GM21825 (cell line): Measurements from ENCODE around the gene CSGALNACT2.
A peak's percentile ranks its signal among the peaks of the same experiment; 100 is the strongest.
"Not testable (repeated sequence)": the region's sequence is repeated elsewhere in the genome, so short reads cannot be mapped to it uniquely, and the experiment has no call there.

ENCODE experiments used
- ATAC-seq: cut with Tn5 transposase; IDR thresholded peaks from one replicate; pipeline ENCODE4 v1.9.1; 2021; ENCODE audit warnings: mild to moderate bottlenecking, moderate library complexity; ENCODE audit not compliant: unreplicated experiment

The CSGALNACT2 gene, protein sequence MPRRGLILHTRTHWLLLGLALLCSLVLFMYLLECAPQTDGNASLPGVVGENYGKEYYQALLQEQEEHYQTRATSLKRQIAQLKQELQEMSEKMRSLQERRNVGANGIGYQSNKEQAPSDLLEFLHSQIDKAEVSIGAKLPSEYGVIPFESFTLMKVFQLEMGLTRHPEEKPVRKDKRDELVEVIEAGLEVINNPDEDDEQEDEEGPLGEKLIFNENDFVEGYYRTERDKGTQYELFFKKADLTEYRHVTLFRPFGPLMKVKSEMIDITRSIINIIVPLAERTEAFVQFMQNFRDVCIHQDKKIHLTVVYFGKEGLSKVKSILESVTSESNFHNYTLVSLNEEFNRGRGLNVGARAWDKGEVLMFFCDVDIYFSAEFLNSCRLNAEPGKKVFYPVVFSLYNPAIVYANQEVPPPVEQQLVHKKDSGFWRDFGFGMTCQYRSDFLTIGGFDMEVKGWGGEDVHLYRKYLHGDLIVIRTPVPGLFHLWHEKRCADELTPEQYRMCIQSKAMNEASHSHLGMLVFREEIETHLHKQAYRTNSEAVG

DNA sequence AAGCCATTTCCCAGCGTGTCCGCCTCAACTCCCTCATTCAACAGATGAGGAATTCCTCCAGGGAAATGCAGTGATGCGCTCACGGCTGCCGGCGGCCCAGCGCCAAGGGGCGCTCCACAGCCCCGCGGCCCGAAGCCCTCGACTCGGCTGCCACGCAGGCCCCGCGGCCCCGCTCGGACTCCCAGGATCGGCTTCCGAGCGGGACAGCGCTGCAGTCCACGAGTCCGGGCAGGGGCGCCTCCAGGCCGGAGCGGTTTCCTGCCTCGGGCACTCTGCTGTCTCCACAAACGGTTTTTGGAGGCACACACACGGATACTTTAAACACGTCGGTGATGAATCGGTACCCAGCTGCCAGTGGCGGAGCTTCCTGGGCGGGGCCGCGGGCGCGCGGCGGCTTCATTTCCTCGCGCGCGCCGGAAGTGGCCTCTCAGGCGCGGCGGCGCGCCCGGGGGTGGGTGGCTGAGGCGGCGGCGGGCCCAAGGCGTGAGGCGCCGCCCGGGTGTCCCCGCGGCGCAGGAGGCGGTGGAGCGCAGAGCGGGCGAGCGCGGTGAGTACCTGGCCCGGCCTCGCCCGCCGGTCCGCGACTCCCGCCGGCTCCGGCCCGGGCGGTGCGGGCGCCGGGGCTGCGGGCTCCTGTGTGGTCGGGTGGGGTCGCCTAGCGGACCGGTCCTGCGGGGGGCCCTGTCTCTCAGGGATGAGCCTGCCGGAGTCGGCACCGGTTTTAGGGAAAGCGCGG lies at the start of gene CSGALNACT2:
TSS of gene CSGALNACT2 (plus strand) at position 425 of the 736 bp plus-strand sequence. CDS start 16,705 bp downstream, outside the sequence.
- ATAC-seq: peak; percentile 67

- ATAC-seq: no peak
Observed at GRCh38 chr10:43089519-43089918, 48.7 kb upstream of the CSGALNACT2 start.

DNA sequence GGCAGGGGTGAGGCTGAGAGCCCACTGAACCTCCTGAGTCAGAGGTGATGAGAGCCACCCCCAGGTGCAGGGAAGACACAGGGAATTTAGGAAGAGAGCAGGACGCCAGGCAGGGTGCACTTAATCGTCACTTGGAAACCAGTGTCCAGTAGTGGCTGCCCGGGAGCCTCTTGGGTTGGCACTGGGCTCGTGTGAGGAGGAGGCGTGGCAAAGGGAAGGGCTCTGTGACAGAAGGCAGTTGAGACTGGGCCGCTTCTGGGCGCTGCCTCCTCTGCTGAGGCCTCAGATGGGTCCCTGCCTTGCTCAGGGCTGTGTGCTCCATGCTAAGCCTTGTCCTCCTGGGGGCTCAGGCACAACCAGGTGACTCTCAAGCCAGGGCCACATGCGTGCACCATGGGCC lies 48.1 kb upstream of the CSGALNACT2 start:
- ATAC-seq: no peak

DNA sequence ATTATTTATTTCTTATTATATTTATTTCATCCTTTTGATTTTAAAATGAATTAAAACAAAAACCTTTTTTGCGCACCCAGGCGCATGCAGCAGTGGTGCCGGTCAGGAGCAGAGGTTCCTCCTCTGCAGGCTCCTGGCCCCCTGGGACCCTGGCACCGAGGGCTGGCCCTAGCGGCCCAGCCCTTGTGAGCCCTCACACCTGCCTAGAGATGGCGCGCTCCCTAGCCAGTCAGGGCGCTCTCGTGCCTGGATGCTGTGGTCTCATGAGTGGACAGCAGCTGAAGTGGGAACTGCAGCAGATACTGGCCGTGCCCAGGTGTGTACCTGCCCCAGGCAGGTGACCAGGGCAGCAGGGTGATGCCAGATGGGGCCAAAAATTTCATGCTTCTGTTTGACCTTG lies 47.6 kb upstream of the CSGALNACT2 start:
- ATAC-seq: no peak

DNA sequence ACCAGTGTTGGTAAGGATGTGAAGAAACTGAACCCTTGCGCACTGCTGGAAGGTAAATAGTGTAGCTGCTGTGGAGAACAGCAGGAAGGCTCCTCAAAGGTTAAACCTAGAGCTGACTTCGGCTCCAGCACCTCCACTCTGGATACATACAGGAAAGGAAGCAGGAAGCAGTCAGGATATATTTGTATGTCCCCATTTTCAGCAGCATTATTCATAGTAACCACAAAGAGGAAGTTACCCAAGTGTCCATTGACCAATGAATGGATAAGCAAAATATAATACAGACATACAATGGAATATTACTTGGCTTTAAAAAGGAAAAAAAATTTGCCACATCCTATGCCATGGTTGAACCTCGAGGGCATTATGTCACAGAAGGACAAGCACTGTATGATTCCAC lies 46.4 kb upstream of the CSGALNACT2 start:
- no peak for ATAC-seq

DNA sequence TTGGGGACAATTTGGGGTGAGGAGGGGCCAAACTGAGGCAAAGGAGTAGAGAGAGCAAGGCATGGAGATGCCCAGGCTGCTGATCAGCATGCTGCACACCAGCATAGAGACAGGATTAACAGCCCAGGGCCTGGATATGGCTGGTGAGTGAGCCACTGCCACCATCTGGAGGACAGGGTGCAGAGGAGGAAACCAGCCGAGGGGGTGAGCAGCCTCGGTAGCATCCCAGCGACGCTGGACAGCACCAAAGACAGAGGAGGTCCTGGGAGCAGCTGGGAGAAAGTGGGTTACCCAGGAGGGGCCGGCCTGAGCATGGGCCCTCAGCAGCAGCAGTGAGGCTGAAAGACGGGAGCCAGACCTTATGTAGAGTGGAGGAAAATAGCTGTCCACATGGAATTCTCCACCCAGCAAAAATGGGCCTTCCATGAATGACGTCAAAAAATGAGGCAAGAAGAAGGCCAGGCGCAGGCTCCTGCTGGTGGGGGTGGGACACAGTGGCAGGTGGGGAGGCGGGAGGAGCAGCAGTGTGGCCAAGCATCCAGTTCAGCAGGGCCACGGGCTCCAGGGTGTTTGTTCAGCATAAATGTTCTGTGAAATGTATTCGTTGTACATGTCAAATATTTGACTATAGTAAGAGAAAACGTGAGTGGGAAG lies 44.7 kb upstream of the CSGALNACT2 start:
- ATAC-seq: no peak

- ATAC-seq: no peak
Observed at GRCh38 chr10:43094085-43094484, 44.2 kb upstream of the CSGALNACT2 start.

- ATAC-seq: not testable (repeated sequence)
Observed at GRCh38 chr10:43099339-43099738, 38.9 kb upstream of the CSGALNACT2 start.

- no peak for ATAC-seq
Observed at GRCh38 chr10:43099928-43100327, 38.3 kb upstream of the CSGALNACT2 start.

DNA sequence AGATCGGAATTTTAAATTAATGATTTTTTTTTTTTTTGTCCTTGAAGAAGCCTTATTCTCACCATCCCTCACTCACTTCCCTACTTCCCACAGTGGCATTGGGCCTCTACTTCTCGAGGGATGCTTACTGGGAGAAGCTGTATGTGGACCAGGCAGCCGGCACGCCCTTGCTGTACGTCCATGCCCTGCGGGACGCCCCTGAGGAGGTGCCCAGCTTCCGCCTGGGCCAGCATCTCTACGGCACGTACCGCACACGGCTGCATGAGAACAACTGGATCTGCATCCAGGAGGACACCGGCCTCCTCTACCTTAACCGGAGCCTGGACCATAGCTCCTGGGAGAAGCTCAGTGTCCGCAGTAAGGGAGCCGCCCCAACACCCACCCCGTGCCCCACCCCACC lies 37.9 kb upstream of the CSGALNACT2 start:
- ATAC-seq: no peak

- no peak for ATAC-seq
Observed at GRCh38 chr10:43102063-43102828, 36.0 kb upstream of the CSGALNACT2 start.

DNA sequence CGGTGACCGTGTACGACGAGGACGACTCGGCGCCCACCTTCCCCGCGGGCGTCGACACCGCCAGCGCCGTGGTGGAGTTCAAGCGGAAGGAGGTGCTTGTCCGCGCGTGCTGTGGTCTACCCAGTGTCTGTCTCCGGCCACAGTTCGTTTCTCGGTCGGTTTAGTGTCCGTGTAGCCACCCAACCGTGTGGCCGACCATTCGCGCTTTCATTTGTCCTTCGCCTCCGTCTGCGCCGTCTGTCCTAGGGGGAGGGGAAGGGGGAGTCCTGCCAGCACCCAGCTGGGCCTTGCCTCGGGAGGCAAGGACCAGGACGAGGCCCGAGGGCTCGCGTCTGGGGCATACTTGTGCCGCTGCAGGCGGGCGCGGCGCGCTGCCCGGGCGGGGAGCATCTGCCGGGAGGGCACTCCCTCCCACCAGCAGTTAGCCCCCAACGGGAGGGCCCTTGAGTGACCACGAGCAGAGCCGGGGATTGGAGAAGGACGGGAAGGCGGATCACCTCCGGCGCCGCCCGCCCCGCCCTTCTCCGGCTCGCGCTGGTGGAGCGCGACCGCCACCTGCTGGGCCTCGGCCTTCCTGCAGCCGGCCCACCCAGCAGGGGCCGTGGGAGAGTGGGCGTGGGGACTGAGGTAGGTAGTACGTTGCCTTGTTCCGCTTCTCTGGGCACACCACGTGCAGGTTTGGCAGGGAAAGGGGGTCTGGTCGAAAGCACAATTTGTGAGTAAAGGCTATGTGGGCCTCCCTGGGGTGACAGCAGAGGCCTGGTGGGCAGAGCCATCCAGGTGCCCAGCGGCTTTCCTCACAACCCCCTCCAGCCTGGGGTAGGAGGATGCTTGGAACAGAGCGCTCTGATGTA lies 32.9 kb upstream of the CSGALNACT2 start:
- peak; percentile 78 for ATAC-seq

GRCh38 chr10:43105956-43106229 lies 32.4 kb upstream of the CSGALNACT2 start:
- ATAC-seq: no peak

- no peak for ATAC-seq
Observed at GRCh38 chr10:43106256-43107091, 31.8 kb upstream of the CSGALNACT2 start.

- ATAC-seq: no peak
Observed at GRCh38 chr10:43108951-43109350, 29.3 kb upstream of the CSGALNACT2 start.

DNA sequence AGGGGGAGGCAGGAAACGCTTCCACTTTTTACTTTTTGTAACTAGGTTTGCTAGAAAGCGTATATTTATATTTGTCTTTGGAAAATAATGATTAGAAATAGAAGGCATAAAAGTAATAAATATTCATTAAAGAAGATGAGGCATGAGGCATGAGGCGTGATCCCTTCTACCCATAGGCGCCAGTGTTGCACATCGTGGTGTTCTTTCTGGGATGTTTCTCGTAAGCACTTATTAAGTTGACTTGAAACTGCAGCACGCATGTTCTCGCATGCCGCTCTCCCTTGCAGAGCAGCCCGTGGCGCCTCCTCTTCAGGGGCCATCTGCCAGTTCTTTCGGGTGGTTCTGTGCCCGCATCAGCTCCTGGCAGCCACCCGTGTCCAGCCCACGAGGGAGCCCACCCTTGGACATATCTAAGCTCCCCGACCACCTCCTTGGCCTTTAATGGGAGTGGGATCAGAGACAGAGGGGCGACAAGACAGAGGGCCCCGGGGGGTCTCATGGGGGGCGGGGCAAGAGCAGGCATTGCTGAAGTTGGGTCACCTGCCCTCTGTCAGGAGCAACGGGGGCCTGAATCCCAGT lies 28.5 kb upstream of the CSGALNACT2 start:
- no peak for ATAC-seq

DNA sequence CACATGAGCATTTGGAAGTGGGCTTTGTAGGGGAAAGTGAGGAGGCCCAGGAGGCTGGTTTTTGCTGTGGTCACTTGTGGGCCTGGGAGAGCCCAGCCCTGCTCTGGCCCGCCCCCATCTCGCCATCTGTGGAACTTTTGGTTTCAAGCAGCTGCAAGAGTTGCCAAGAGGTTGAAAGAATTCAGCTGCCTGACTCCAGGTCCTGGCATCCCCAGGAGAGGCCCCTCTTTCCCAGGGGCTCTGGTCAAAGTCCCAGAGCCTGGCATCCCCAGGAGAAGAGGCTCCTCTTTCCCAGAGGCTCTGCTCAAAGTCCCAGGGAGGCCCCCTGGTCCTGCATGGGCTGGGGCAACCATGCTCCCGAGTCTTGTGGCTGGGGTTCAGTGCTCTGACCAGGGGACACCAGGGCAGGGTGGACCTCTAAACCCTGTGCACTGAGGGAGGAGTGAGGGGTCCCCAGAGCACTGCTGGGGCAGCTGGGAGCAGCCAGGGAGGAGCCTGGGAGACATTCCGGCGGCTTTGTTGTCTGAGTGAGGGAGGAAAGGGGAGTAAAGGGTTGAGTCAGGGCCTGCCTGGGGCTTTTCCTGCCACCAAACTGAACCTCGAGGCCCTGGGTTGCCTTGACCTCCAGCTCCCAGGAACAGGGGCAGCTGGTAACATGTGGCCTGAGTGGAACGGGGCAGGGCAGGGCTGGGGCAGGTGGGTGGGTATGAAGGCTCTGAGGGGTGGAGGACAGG lies 27.7 kb upstream of the CSGALNACT2 start:
- ATAC-seq: peak; percentile 52

DNA sequence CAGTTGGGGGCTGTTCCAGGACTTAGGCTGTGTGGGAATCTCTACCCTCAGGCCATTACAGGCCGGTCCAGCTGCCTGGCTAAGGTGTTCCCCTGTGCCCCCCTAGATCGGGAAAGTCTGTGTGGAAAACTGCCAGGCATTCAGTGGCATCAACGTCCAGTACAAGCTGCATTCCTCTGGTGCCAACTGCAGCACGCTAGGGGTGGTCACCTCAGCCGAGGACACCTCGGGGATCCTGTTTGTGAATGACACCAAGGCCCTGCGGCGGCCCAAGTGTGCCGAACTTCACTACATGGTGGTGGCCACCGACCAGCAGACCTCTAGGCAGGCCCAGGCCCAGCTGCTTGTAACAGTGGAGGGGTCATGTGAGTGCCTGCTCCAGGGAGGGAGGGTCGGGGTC lies 27.1 kb upstream of the CSGALNACT2 start:
- no peak for ATAC-seq
